Cardiac muscle cell (in vitro differentiated cells and primary cell): ENCODE data around the gene MAG. TPM values are rescaled to one million over a fixed set of nuclear protein-coding genes. Genes with fewer than 3 reads are reported as not detected.

Source experiments
- DNase-seq, 2 donors: peaks; one replicate each; pipeline versions ENCODE4 v3.0.0 to v3.0.0-alpha.2; 2010 to 2017; ENCODE audit warnings: low read depth in 1 of 2, low spot score in 1 of 2
- H3K27ac ChIP-seq: fragments of 200-600 bp; sonication (generic); 2 replicates; pipeline ENCODE4 v1.5.1; 2016
- H3K27me3 ChIP-seq: fragments of 200-600 bp; sonication (generic); 2 replicates; pipeline ENCODE4 v1.6.0; 2016; ENCODE audit warnings: control low read depth
- H3K36me3 ChIP-seq: fragments of 200-600 bp; sonication (generic); 2 replicates; pipeline ENCODE4 v1.5.1; 2016; ENCODE audit warnings: control low read depth
- H3K4me1 ChIP-seq: fragments of 200-600 bp; sonication (generic); 2 replicates; pipeline ENCODE4 v1.8.1; 2017; ENCODE audit warnings: low read depth, mild to moderate bottlenecking, mixed run types
- H3K4me3 ChIP-seq: fragments of 200-600 bp; sonication (generic); 2 replicates; pipeline ENCODE4 v1.5.1; 2016; ENCODE audit warnings: mild to moderate bottlenecking
- H3K9me3 ChIP-seq: fragments of 200-600 bp; sonication (generic); 2 replicates; pipeline ENCODE4 v1.5.1; 2017; ENCODE audit warnings: low read depth, mild to moderate bottlenecking, control low read depth
- polyA plus RNA-seq: library from polyadenylated mRNA; unstranded; fragments of >200 nt; fragmentation: Nextera tagmentation; extraction: Ambion mirVana; gene quantifications from 2 replicates; pipeline ENCODE4 v1.2.1, GENCODE V29; 2016
- total RNA-seq: library from RNA; depleted of rRNA; stranded (reverse); fragments of >200 nt; gene quantifications from 2 replicates; pipeline ENCODE4 v1.2.3, GENCODE V29; 2016
- TF ChIP-seq, protein P1 (sequence below): IDR thresholded peaks from 2 replicates; pipeline ENCODE4 v1.5.1; 2012; ENCODE audit warnings: low read depth, mild to moderate bottlenecking, low read length

MAG gene
- total and polyA plus RNA-seq, 2 experiments from 2014 or later = 1.2 to 2.1 TPM

DNA sequence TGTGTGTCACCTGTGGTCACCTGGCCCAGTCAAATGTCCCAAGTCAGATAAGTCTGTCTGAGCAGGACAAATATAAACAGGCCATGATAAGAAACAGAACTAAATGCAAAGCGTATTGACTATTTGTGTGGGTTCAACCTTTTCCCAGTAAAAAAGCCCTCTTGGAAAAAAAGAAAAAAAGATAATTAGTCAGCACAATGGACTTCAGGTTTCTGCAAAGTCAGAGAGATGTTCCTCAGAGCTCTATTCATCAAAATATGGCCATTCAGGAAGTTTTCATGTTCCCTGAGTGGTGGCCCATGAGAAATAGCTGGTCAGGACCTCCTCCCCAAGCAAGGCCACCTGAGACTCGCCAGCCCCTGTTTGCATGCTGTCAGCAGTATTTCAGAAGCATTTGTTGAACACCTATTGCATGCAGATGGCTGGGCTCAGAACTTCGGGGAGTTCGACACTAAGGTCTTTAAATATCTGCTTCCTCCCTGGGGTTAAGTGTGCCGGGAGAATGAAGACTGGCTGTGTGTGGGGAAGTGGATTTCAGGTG lies 69.0 kb downstream of the MAG start:
- DNase-seq = no peak
- no peak overlapping the region for H3K27ac ChIP-seq

DNA sequence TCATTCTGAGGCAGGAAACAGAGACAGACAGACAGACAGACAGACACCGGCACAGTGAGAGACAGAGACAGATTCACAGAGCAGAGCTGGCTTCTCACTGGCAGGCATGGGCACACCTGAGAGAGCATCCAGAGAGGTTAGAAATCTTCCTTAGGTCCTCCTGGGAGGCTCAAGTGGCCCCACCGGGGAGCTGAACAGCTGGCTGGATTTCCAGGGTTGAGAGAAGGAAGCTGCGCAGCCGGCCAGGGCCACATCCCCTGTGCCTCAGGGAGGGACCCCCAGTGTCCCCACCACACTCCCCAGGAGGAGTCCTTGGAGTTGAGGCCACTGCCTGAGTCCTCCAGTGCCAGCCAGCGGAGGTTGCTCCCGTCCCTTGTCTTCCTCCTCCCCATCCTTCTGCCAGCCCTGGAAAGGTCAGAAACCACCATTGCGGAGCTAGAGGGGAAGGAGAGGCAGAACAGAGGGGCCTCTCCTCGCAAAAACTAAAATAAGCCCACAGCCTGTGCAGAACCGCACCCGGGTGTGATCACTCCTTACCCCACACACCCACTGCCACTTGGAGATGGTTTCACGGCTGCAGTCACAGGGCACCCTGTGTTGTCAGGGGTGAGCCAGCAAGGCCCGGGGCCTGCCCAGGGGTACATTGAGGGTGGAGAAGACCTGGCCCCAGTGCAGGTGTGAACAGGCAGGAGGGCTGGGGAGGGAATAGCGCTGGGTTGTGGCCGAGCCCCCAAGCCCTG lies 70.5 kb downstream of the MAG start:
- DNase-seq = no peak
- no peak overlapping the region for H3K27ac ChIP-seq
- H3K27me3 ChIP-seq = no peaks in the 10 kb centered on the region
- H3K36me3 ChIP-seq = no peaks in the 10 kb centered on the region
- H3K4me1 ChIP-seq = no peaks in the 10 kb centered on the region
- no peak overlapping the region for H3K4me3 ChIP-seq
- no peaks in the 10 kb centered on the region for H3K9me3 ChIP-seq
- TF ChIP-seq, protein P1, sequence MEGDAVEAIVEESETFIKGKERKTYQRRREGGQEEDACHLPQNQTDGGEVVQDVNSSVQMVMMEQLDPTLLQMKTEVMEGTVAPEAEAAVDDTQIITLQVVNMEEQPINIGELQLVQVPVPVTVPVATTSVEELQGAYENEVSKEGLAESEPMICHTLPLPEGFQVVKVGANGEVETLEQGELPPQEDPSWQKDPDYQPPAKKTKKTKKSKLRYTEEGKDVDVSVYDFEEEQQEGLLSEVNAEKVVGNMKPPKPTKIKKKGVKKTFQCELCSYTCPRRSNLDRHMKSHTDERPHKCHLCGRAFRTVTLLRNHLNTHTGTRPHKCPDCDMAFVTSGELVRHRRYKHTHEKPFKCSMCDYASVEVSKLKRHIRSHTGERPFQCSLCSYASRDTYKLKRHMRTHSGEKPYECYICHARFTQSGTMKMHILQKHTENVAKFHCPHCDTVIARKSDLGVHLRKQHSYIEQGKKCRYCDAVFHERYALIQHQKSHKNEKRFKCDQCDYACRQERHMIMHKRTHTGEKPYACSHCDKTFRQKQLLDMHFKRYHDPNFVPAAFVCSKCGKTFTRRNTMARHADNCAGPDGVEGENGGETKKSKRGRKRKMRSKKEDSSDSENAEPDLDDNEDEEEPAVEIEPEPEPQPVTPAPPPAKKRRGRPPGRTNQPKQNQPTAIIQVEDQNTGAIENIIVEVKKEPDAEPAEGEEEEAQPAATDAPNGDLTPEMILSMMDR = no peak

More for the DNA sequence above, 69.0 kb downstream of the MAG start:
- TF ChIP-seq, protein P1 = no peak
- no peak overlapping the region for H3K4me3 ChIP-seq
- no peaks in the 10 kb centered on the region for H3K27me3 ChIP-seq
- H3K4me1 ChIP-seq = no peaks in the 10 kb centered on the region
- H3K36me3 ChIP-seq = no peaks in the 10 kb centered on the region
- no peaks in the 10 kb centered on the region for H3K9me3 ChIP-seq

DNA sequence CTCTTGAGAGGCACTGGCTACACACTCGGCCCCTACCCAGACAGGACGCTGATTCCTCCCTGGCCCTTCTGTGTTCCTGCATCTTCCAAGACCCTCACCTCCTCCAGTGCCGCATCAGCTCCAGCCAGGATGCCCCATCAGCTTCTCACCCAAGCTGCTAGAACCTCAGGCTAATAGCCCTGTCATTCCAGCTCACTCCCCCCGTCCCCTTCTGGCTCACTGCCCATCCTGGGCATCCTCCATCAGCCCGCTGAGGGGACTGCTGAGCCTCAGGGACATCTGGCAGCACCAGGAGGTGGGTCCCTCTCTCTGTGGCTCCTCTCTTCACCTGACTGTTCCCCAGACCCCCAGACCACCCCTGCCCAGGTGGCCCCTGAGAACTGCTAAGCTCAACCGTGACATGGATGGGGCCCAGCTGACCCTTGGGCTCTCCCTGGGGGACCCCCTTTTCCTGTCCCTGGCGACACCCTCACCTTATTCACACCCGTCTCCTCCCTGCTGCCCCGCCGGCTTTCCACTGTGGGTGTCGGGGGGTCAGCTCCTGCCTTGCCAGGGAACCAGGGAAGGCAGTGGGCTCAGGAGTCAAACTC lies 71.1 kb downstream of the MAG start:
- no peaks in the 10 kb centered on the region for H3K9me3 ChIP-seq
- H3K4me1 ChIP-seq = no peaks in the 10 kb centered on the region
- no peaks in the 10 kb centered on the region for H3K36me3 ChIP-seq
- no peaks in the 10 kb centered on the region for H3K27me3 ChIP-seq
- no peak overlapping the region for H3K4me3 ChIP-seq
- no peak for DNase-seq
- H3K27ac ChIP-seq = no peak overlapping the region
- TF ChIP-seq, protein P1 = no peak

Other genes starting within 250 kb of the MAG start
- not detected in 2 replicates for gene FXYD3, start 176.3 kb upstream of the MAG start, total RNA-seq
- 0.35 TPM in 1 of 2 replicates, not detected in the other for gene FXYD3, start 176.3 kb upstream of the MAG start, polyA plus RNA-seq
- gene LGI4, start 157.1 kb upstream of the MAG start, total RNA-seq = 42.0 and 45.5 TPM in 2 replicates
- 26.7 and 27.5 TPM in 2 replicates for gene LGI4, start 157.1 kb upstream of the MAG start, polyA plus RNA-seq
- gene FXYD1, start 153.3 kb upstream of the MAG start, total RNA-seq = 105 and 154 TPM in 2 replicates
- 268 and 314 TPM in 2 replicates for gene FXYD1, start 153.3 kb upstream of the MAG start, polyA plus RNA-seq
- gene FXYD7, start 148.9 kb upstream of the MAG start, total RNA-seq = 2.6 and 4.5 TPM in 2 replicates
- 3.5 and 5.0 TPM in 2 replicates for gene FXYD7, start 148.9 kb upstream of the MAG start, polyA plus RNA-seq
- 12.2 and 14.5 TPM in 2 replicates for gene FXYD5, start 137.4 kb upstream of the MAG start, total RNA-seq
- gene FXYD5, start 137.4 kb upstream of the MAG start, polyA plus RNA-seq = 11.3 and 19.3 TPM in 2 replicates
- gene FAM187B, start 63.4 kb upstream of the MAG start, total RNA-seq = not detected in 2 replicates
- not detected in 2 replicates for gene FAM187B, start 63.4 kb upstream of the MAG start, polyA plus RNA-seq
- gene LSR, start 43.2 kb upstream of the MAG start, total RNA-seq = 40.1 and 63.6 TPM in 2 replicates
- gene LSR, start 43.2 kb upstream of the MAG start, polyA plus RNA-seq = 77.0 and 91.9 TPM in 2 replicates
- gene USF2, start 23.2 kb upstream of the MAG start, total RNA-seq = 210 and 235 TPM in 2 replicates
- 27.9 and 31.7 TPM in 2 replicates for gene USF2, start 23.2 kb upstream of the MAG start, polyA plus RNA-seq
- gene HAMP, start 9.6 kb upstream of the MAG start, total RNA-seq = 2.5 and 3.7 TPM in 2 replicates
- gene HAMP, start 9.6 kb upstream of the MAG start, polyA plus RNA-seq = 10.6 and 25.6 TPM in 2 replicates
- gene CD22, start 37.0 kb downstream of the MAG start, total RNA-seq = 0.28 and 0.51 TPM in 2 replicates
- 0.50 TPM in 1 of 2 replicates, not detected in the other for gene CD22, start 37.0 kb downstream of the MAG start, polyA plus RNA-seq
- not detected in 2 replicates for gene FFAR1, start 55.7 kb downstream of the MAG start, total RNA-seq
- 0.11 TPM in 1 of 2 replicates, not detected in the other for gene FFAR1, start 55.7 kb downstream of the MAG start, polyA plus RNA-seq
- 0.21 TPM in 1 of 2 replicates, not detected in the other for gene FFAR3, start 66.3 kb downstream of the MAG start, total RNA-seq
- gene FFAR3, start 66.3 kb downstream of the MAG start, polyA plus RNA-seq = not detected in 2 replicates
- 0.33 and 0.42 TPM in 2 replicates for gene GPR42, start 78.9 kb downstream of the MAG start, total RNA-seq
- 0.32 TPM in 1 of 2 replicates, not detected in the other for gene GPR42, start 78.9 kb downstream of the MAG start, polyA plus RNA-seq
- not detected in 2 replicates for gene FFAR2, start 156.1 kb downstream of the MAG start, total RNA-seq
- gene FFAR2, start 156.1 kb downstream of the MAG start, polyA plus RNA-seq = not detected in 2 replicates
- gene KRTDAP, start 198.3 kb downstream of the MAG start, total RNA-seq = 0.60 TPM in 1 of 2 replicates, not detected in the other
- 1.4 and 2.2 TPM in 2 replicates for gene KRTDAP, start 198.3 kb downstream of the MAG start, polyA plus RNA-seq
- 232 and 289 TPM in 2 replicates for gene DMKN, start 221.5 kb downstream of the MAG start, total RNA-seq
- 220 and 329 TPM in 2 replicates for gene DMKN, start 221.5 kb downstream of the MAG start, polyA plus RNA-seq
- 0.15 TPM in 1 of 2 replicates, not detected in the other for gene SBSN, start 236.2 kb downstream of the MAG start, total RNA-seq
- gene SBSN, start 236.2 kb downstream of the MAG start, polyA plus RNA-seq = not detected in 2 replicates
- 0.46 TPM in 1 of 2 replicates, not detected in the other for gene GAPDHS, start 241.3 kb downstream of the MAG start, total RNA-seq
- not detected in 2 replicates for gene GAPDHS, start 241.3 kb downstream of the MAG start, polyA plus RNA-seq